Stimulated activated CD4-positive, alpha-beta T cell treated with anti-CD3 and anti-CD28 coated beads, Interleukin-2, amount 100 ng/mL, for 48 hours (primary cell): Measurements from ENCODE around the gene FOXF1.

Experiments used
- DNase-seq, 2 donors: peaks; one replicate each; pipeline ENCODE4 v3.0.0-alpha.2; 2020

The FOXF1 gene

GRCh38 chr16:86517652-86518258 is 7.4 kb downstream of the FOXF1 start:
- DNase-seq = no peak

GRCh38 chr16:86519007-86519648 is 8.8 kb downstream of the FOXF1 start:
- no peak for DNase-seq

- DNase-seq = peak; percentile 47 to 48
Measured at GRCh38 chr16:86519649-86520316, 9.5 kb downstream of the FOXF1 start.

GRCh38 chr16:86520317-86521210 is 10.2 kb downstream of the FOXF1 start:
- no peak for DNase-seq

GRCh38 chr16:86521236-86522197 is 11.2 kb downstream of the FOXF1 start:
- no peak for DNase-seq

- no peak for DNase-seq
Measured at GRCh38 chr16:86522634-86523033, 12.3 kb downstream of the FOXF1 start.

GRCh38 chr16:86523166-86523740 is 12.9 kb downstream of the FOXF1 start:
- DNase-seq = no peak

- DNase-seq = no peak
Measured at GRCh38 chr16:86524029-86524428, 13.7 kb downstream of the FOXF1 start.

GRCh38 chr16:86525696-86526095 is 15.4 kb downstream of the FOXF1 start:
- no peak for DNase-seq

- DNase-seq = no peak
Measured at GRCh38 chr16:86527366-86527765, 17.0 kb downstream of the FOXF1 start.

- DNase-seq = no peak
Measured at GRCh38 chr16:86528061-86528929, 18.0 kb downstream of the FOXF1 start.

- no peak for DNase-seq
Measured at GRCh38 chr16:86529160-86529559, 18.8 kb downstream of the FOXF1 start.

- no peak for DNase-seq
Measured at GRCh38 chr16:86530251-86531190, 20.2 kb downstream of the FOXF1 start.

GRCh38 chr16:86531191-86531545 is 20.8 kb downstream of the FOXF1 start:
- no peak for DNase-seq

- no peak for DNase-seq
Measured at GRCh38 chr16:86531641-86532525, 21.6 kb downstream of the FOXF1 start.

- DNase-seq = no peak
Measured at GRCh38 chr16:86532526-86532815, 22.1 kb downstream of the FOXF1 start.

GRCh38 chr16:86533076-86533475 is 22.7 kb downstream of the FOXF1 start:
- no peak for DNase-seq

GRCh38 chr16:86533767-86534351 is 23.5 kb downstream of the FOXF1 start:
- DNase-seq = no peak
